Measurements from ENCODE around the gene EOMES.

EOMES gene

DNA sequence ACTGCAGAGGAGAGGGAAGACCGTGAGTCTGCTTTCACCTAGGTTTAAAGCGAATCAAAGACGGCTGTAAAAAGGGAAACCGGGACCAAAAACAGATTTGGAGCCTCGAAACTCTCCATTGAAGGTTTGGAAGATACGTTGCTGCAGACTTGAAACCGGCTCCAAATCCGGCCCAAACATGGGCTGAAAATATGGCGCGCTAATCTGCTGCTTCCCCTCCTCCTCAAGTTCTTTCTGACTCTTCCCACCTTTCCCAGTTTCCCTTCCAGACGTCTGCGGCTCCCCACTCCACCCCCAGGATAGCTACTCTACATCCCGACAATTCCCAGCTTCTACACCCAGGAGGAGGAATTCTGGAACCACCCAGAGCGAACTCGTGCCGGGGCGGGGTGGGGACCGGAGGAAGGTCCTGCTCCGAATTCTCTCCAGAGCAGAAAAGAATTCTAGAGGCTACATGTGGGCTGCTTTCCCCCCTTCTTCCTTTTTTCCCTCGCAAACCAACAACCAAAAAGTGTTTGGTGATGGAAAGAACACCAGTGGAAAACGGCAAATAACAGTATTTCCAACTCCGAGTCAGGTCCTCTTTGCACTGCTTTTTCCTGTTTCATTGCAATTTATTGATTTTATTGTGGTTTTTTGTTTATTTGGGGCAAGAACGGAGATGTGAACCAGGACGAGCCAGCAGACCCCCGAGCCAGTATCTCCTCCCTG, 8.5 kb downstream of the EOMES start:
- Histone ChIP-seq H2AFZ (ENCODE audit: low read depth, low read length) (no peak overlapping the region), H3K4me1 (ENCODE audit: low read length) (peaks cover 4% of the 10 kb centered on the region; the same call in 1 of the 2 replicates), H3K4me3 (ENCODE audit: low read length) (no peak overlapping the region), H3K79me2 (ENCODE audit: low read length) (no peaks in the 10 kb centered on the region), H3K27ac (ENCODE audit: low read length) (no peak overlapping the region), H3K36me3 (replicated peaks; ENCODE audit: low read depth, low read length) (no peaks in the 10 kb centered on the region), H3K9ac (ENCODE audit: low read length) (no peak overlapping the region), H4K20me1 (ENCODE audit: insufficient read depth, low read length) (no peaks in the 10 kb centered on the region), H3K27me3 (ENCODE audit: low read depth, low read length) (no peaks in the 10 kb centered on the region), H3K4me2 (ENCODE audit: low read length) (no peak overlapping the region), H3K9me3 (ENCODE audit: insufficient read depth, low read length) (no peaks in the 10 kb centered on the region)
- no peak for TF ChIP-seq CTCF (IDR thresholded peaks at IDR 0.05; ENCODE audit: low read depth, low read length)
- no peak for TF ChIP-seq EZH2phosphoT487 (IDR thresholded peaks at IDR 0.05; ENCODE audit: low read depth)

GRCh38 chr3:27713078-27713423, 9.1 kb downstream of the EOMES start:
- TF ChIP-seq CTCF (IDR thresholded peaks at IDR 0.05; ENCODE audit: low read depth, low read length) (no peak), EZH2phosphoT487 (IDR thresholded peaks at IDR 0.05; ENCODE audit: low read depth) (no peak)
- no peak overlapping the region for H2AFZ ChIP-seq (ENCODE audit: low read depth, low read length)
- H3K4me1 ChIP-seq (ENCODE audit: low read length): peaks cover 4% of the 10 kb centered on the region; the same call in 1 of the 2 replicates
- no peaks in the 10 kb centered on the region for H4K20me1 ChIP-seq (ENCODE audit: insufficient read depth, low read length)
- H3K9ac ChIP-seq (ENCODE audit: low read length): no peak overlapping the region
- H3K9me3 ChIP-seq (ENCODE audit: insufficient read depth, low read length): no peaks in the 10 kb centered on the region
- no peak overlapping the region for H3K27ac ChIP-seq (ENCODE audit: low read length)
- no peak overlapping the region for H3K4me3 ChIP-seq (ENCODE audit: low read length)
- no peak overlapping the region for H3K4me2 ChIP-seq (ENCODE audit: low read length)
- no peaks in the 10 kb centered on the region for H3K36me3 ChIP-seq (replicated peaks; ENCODE audit: low read depth, low read length)
- no peaks in the 10 kb centered on the region for H3K27me3 ChIP-seq (ENCODE audit: low read depth, low read length)
- H3K79me2 ChIP-seq (ENCODE audit: low read length): no peaks in the 10 kb centered on the region

DNA sequence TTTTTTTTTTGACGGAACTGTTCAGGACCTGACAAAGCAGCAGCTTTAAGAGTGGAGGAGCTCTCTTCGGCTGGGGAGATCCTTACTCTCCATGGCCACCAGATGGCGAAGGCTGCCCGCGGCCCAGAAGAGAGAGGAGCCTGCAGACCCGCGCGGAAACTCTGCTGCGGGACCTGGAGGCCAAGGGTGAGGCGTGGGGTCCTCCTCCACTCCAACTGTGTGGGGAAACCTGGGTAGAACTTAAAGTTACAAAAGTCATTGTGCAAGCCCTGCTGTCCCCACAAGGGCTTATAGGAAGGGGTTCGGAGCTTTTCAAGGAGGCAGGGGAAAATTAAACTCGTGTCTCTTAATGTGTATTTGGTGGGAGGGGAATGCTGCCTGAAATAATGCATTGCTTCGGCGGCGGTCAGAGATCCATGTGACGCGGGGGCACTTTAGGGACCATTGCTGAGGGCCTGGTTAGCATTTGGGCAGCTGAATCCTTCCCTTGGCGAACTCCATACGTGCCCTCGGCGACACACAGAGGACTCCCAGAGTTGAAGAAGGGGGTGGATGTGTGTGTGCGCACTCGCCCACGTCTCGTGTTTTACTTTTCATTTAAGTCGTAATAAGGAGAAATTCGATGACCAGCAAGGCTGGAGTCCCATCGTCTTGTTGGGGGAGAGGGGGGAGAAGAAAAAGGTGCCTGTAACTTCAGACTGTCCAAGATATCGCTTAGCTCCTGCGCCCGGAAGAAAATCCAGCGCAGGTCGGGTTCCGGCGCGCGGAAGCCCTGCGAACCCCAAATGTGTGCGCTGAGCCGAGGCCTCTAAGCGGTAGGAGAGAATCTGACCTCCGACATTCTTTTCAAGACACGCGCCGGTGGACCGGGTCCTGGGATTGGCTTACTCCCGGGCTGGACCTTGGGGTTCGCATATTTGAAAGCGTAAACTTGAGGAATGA, 9.7 kb downstream of the EOMES start:
- Histone ChIP-seq H4K20me1 (ENCODE audit: insufficient read depth, low read length) (no peaks in the 10 kb centered on the region), H3K27ac (ENCODE audit: low read length) (no peak overlapping the region), H3K4me1 (ENCODE audit: low read length) (peaks cover 4% of the 10 kb centered on the region; the same call in 1 of the 2 replicates), H3K79me2 (ENCODE audit: low read length) (no peaks in the 10 kb centered on the region), H3K9me3 (ENCODE audit: insufficient read depth, low read length) (no peaks in the 10 kb centered on the region), H2AFZ (ENCODE audit: low read depth, low read length) (peak overlapping the region; percentile 97; the same call in 1 of the 2 replicates), H3K27me3 (ENCODE audit: low read depth, low read length) (no peaks in the 10 kb centered on the region), H3K9ac (ENCODE audit: low read length) (peak overlapping the region; percentile 7; the same call in 1 of the 2 replicates), H3K4me2 (ENCODE audit: low read length) (peak overlapping the region; percentile 71), H3K4me3 (ENCODE audit: low read length) (peak overlapping the region; percentile 66), H3K36me3 (replicated peaks; ENCODE audit: low read depth, low read length) (no peaks in the 10 kb centered on the region)
- TF ChIP-seq EZH2phosphoT487 (IDR thresholded peaks at IDR 0.05; ENCODE audit: low read depth) (no peak), CTCF (IDR thresholded peaks at IDR 0.05; ENCODE audit: low read depth, low read length) (peak; percentile 71)

DNA sequence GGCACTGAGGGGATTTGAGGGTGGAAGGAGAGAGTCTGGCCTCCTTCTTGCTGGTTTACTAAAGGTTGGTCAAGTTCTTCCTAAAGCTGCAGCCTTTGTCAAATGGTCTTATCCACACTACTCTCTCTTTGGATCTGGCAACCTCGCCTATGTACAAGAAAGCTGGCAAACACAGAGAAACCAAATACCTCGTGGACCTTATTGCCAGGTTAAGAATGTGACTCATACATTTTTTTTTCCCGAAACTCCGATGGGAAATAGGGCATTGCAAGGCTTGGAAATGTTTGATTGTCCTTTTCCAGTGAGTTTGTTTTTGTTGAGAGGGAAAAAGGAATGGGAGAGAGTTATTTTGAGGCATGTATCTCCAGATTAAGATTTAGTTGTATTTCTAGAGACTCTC, 13.9 kb downstream of the EOMES start:
- Histone ChIP-seq H3K4me1 (ENCODE audit: low read length) (peaks cover 4% of the 10 kb centered on the region; the same call in 1 of the 2 replicates), H3K9ac (ENCODE audit: low read length) (no peak overlapping the region), H3K27ac (ENCODE audit: low read length) (no peak overlapping the region), H4K20me1 (ENCODE audit: insufficient read depth, low read length) (no peaks in the 10 kb centered on the region), H3K79me2 (ENCODE audit: low read length) (no peaks in the 10 kb centered on the region), H3K36me3 (replicated peaks; ENCODE audit: low read depth, low read length) (no peaks in the 10 kb centered on the region), H2AFZ (ENCODE audit: low read depth, low read length) (no peak overlapping the region), H3K27me3 (ENCODE audit: low read depth, low read length) (no peaks in the 10 kb centered on the region), H3K9me3 (ENCODE audit: insufficient read depth, low read length) (no peaks in the 10 kb centered on the region), H3K4me3 (ENCODE audit: low read length) (no peak overlapping the region), H3K4me2 (ENCODE audit: low read length) (no peak overlapping the region)
- TF ChIP-seq EZH2phosphoT487 (IDR thresholded peaks at IDR 0.05; ENCODE audit: low read depth): no peak

Data from OCI-LY3 (cell line).